Raji (cell line): ENCODE measurements around the gene HSPA2.

Experiments used
- POLR2A ChIP-seq: IDR thresholded peaks from 2 replicates; pipeline ENCODE4 v1.6.1; 2011; ENCODE audit warnings: low read depth, low read length, control low read depth; ENCODE audit not compliant: insufficient read depth

HSPA2 gene

GRCh38 chr14:64541972-64542835 lies 1.7 kb downstream of the HSPA2 start:
- TF ChIP-seq POLR2A, result no peak

- no peak for TF ChIP-seq POLR2A
These were observed 2.3 kb downstream of the HSPA2 start for GRCh38 chr14:64542836-64543201.

DNA sequence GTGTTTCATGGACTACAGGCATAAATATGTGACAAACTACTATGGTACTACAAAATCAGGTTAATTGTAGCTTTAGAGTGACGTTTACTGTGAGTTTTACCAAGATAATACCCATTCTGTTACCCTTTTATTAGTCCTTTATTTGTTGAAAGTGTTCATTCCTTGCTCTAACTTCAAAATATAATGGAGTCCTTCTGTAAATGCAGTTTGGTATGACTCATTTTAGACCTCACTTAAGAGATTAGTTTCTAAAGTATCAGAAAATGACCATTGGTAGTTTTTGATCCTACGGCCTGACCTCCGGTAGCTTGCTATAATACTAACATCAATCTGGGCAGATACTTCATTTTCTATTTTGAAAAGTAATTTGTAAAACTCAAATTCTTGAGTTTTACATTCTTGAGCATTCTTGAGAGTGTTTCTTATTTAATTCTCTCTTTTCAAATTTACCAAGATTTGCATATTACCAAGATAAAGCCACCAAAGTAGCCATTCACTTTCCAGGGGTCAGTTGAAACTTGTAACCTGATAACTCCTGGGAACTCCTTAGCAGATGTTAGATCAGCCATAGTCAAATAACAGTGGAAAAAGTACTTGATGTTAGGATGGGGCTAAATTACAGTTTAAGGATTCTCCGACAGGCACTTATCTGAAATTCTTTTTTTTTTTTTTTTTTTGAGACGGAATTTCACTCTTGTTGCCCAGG lies 4.2 kb downstream of the HSPA2 start:
- TF ChIP-seq POLR2A, result no peak

DNA sequence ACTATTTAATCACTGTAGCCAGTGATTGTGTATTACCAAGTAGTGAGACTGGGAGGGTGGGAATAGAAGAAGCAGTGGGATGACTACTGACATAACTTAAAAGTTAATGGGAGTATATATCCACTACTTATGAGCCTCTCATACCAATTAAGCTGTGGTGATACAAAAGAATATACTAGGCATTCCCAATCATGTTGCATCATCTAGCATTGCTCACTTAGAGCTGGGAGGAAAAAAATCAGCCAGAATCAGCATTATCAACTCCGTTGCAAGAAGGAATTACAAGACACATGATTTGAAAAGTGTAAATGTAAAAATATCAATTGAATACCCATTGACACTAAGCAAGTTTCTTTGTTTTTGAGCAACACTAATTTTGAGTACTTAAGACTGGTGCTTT lies 8.5 kb downstream of the HSPA2 start:
- TF ChIP-seq POLR2A, result no peak

DNA sequence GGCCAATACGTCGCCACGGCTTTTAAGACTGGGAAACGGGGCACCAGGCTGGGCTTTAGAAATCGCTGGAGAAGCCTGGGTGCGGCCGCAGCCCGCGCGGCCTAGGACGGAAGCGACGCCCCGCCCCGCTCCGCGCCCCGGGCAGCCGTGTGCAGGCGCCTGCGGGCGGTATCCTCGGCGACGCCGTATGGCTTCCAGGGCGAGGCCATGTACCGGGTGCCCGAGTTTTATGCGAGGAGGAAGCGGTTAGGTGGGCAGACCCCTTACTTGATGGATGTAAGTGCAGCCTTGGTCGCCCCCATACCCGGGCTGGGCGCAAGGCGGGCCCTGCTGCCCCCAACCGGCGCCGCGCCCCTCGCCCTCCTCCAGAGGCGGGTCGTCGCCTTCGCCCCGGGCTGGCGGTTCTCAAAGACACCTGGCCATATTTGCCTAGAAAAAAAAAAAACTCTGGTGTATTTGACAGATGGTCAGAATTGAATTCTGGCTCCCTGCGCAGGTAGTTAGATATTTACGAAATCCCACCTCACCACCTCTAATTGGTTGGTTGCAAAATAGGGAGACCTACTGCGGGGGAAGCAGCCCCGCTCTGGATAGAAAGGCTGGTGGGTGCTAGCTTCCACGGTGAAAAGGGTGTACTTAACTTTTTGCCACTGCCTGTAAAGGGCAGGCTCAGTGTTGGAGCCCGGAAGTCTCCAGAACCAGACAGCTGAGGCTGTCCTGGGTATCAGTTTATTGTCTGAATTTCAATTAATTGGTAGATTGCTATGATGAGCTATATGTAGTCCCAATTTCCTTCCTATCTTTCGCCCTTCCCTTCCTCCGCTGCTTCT lies 9.5 kb downstream of the HSPA2 start, which contains the start of gene PPP1R36:
PPP1R36 (plus strand) TSS at position 171 of the 830 bp plus-strand sequence; CDS start at position 208, 37 bp downstream.
- TF ChIP-seq POLR2A, result no peak

DNA sequence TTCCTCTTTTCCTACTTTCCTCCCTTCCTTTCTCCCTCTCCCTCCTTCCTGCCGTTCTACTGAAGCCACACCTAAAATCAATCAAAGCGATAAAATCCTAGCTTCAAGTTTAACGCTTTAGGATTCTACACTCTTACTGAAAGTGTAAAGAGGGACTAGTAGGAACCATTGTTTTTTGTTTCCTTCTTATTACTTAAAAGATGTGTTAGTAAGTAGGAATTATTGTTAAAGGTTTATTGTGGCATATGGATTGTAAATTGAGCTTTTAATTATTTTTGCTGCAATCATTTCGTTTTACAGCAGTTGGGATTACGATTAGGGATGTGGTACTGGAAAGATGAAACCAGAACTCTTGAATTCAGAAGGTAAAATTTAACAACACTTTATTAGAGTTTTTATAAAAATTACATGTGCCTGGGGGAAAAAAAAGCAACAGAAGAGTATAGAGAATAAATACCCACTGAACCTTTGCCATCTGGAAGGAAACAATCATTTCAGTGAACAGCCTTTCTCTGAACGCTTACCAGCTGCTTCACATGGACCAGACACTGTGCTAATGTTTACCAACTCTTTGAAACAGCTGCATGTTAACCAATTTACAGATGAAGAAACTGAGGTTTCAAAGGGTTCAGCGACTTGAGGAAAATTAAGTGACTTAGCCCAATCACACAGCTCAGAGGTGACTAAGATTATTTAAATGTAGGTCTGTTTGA lies 10.2 kb downstream of the HSPA2 start:
- TF ChIP-seq POLR2A, result no peak

DNA sequence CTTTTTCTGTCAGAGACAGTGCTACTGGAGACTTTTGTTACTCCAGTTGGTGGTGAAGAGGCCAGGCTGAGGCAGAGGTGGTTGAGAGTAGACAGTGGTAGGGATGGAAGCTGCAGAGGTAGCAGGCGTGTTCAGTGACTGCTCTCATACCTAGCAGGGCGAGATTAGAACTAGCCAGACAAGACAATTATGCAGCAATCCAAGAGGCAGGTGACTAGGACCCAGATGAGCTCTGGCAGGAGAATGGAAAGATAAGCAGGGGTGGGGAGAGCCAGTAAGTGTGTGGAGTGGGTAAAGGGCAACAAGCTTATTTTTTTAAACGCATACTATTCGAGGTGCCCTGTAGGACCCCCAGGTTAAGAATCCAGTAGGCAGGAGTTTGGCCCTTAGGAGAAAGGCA lies 14.0 kb downstream of the HSPA2 start:
- TF ChIP-seq POLR2A, result no peak

DNA sequence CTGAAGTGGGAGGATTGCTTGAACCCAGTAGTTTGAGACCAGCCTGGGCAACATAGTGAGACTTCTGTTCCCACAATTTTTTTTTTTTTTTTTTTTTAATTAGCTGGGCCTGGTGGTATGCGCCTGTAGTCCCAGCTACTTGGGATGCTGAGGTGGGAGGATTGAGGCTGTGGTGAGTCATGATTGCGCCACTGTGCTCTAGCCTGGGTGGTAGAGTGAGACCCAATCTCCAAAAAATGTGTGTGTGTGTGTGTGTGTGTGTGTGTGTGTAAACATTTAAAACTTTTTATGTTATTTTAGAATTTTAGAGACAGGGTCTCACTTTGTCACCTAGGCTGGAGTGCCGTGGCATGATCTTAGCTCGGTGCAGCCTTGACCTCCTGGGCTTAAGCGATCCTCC lies 16.0 kb downstream of the HSPA2 start:
- no peak for TF ChIP-seq POLR2A

- TF ChIP-seq POLR2A, result no peak
These were observed 21.1 kb downstream of the HSPA2 start for GRCh38 chr14:64561631-64562030.

GRCh38 chr14:64562436-64562835 lies 21.9 kb downstream of the HSPA2 start:
- TF ChIP-seq POLR2A, result no peak

DNA sequence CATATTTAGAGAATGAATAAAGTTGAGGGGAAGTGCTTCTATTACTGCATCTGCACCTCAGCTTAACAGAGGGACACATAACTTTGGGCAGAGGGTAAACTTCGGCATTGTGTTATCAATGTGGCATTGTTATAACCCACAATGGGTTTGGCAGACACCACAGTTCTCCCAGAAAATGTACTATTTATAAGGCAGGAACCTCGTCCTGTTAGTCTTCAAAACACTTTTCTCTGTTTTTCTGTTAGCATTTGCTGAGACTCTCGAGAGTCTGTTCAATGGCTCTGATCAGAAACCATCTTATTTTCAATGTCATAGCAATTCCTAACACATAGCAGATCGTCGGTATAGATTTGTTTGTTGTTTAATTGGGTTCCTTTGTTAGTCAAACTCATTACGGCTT lies 23.2 kb downstream of the HSPA2 start:
- no peak for TF ChIP-seq POLR2A

GRCh38 chr14:64566651-64567122 lies 26.1 kb downstream of the HSPA2 start:
- TF ChIP-seq POLR2A, result no peak

DNA sequence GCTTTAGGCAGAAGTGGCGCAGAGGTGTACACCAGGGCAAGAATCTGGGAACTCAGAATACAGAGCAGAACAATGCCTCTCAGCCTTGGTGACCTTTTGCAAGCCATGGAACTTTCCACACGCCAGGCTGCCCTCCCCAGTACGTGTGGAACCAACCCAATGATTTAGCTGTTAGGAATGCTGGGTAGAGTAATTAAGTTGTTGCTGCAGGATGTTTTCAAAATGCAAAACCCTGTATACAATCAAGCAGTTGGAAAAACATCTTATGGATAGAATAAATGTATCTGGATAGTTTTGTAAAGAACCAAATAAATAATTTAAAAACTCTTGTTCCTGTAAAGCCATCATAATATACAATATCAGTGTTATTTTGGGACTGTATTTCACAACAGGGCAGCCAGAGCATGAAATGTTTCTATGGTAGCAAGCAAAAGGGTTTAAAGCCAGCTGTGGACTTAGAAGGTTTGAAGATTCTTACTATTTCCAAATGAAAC lies 28.6 kb downstream of the HSPA2 start:
- no peak for TF ChIP-seq POLR2A

GRCh38 chr14:64572386-64573104 lies 32.0 kb downstream of the HSPA2 start:
- no peak for TF ChIP-seq POLR2A
